OCI-LY7 (cell line): ENCODE results near the gene DFFB. TPM values are rescaled to one million over a fixed set of nuclear protein-coding genes. Genes with fewer than 3 reads are reported as not detected.

Source experiments
- BruUV-seq: library from RNA; stranded (reverse); fragments of 400-500 nt; replicated peaks from 2 replicates; lab custom pipeline; 2021; lab: Mats Ljungman, UMichigan
- CTCF ChIA-PET: fragments of 300-600 bp; sonication (Branson Sonifier 250); formaldehyde crosslinking; loops from one replicate; lab custom pipeline; 2022; ENCODE audit warnings: antibody characterized with exemption; ENCODE audit not compliant: unreplicated experiment; lab: Charles Lee
- POLR2A ChIA-PET: fragments of 300-600 bp; sonication (Branson Sonifier 250); formaldehyde crosslinking; loops from one replicate; lab custom pipeline; 2022; ENCODE audit warnings: antibody characterized with exemption; lab: Charles Lee
- DNase-seq: peaks from one replicate; pipeline ENCODE4 v3.0.0-alpha.2; 2015; ENCODE audit warnings: low spot score
- H2AFZ ChIP-seq: fragments of 200-600 bp; sonication (generic), shearing (Covaris generic); 2 replicates; pipeline ENCODE4 v1.6.1; 2014; ENCODE audit warnings: mild to moderate bottlenecking, antibody characterized with exemption, low read length, moderate library complexity
- H3K27ac ChIP-seq: fragments of 200-600 bp; sonication (generic); 2 replicates; pipeline ENCODE4 v1.5.1; 2014; ENCODE audit warnings: mixed run types, low read depth, mild to moderate bottlenecking, moderate library complexity, low read length, inconsistent platforms; ENCODE audit not compliant: poor library complexity, severe bottlenecking
- H3K36me3 ChIP-seq: fragments of 200-600 bp; sonication (generic); 2 replicates; pipeline ENCODE4 v1.6.1; 2014; ENCODE audit warnings: mild to moderate bottlenecking, antibody characterized with exemption, low read length, moderate library complexity, mixed read lengths; ENCODE audit not compliant: insufficient read depth
- H3K4me1 ChIP-seq: fragments of 200-600 bp; sonication (generic); 2 replicates; pipeline ENCODE4 v1.5.1; 2014; ENCODE audit warnings: mild to moderate bottlenecking, low read length; ENCODE audit not compliant: insufficient read depth, poor library complexity, severe bottlenecking
- H3K4me2 ChIP-seq: fragments of 200-600 bp; sonication (generic); 2 replicates; pipeline ENCODE4 v1.6.1; 2014; ENCODE audit warnings: mild to moderate bottlenecking, low read length
- H3K4me3 ChIP-seq: fragments of 200-600 bp; sonication (generic); 2 replicates; pipeline ENCODE4 v1.5.1; 2014; ENCODE audit warnings: mild to moderate bottlenecking, low read depth, low read length; ENCODE audit not compliant: poor library complexity, severe bottlenecking
- H3K79me2 ChIP-seq: fragments of 200-600 bp; sonication (generic); 2 replicates; pipeline ENCODE4 v1.6.1; 2016; ENCODE audit warnings: low read depth, mild to moderate bottlenecking, low read length, moderate library complexity, mixed read lengths; ENCODE audit not compliant: insufficient read depth
- H3K9me2 ChIP-seq: fragments of 200-600 bp; sonication (generic); 2 replicates; pipeline ENCODE4 v1.6.1; 2016; ENCODE audit warnings: mild to moderate bottlenecking, low read length, mixed read lengths; ENCODE audit not compliant: insufficient read depth
- H3K9me3 ChIP-seq: fragments of 200-600 bp; sonication (generic); 2 replicates; pipeline ENCODE4 v1.6.1; 2014; ENCODE audit warnings: mild to moderate bottlenecking, mixed run types, low read length, mixed read lengths
- H4K20me1 ChIP-seq: fragments of 200-600 bp; sonication (generic); 2 replicates; pipeline ENCODE4 v1.6.1; 2014; ENCODE audit warnings: mild to moderate bottlenecking, antibody characterized with exemption, low read length, moderate library complexity, mixed read lengths; ENCODE audit not compliant: insufficient read depth
- EZH2phosphoT487 ChIP-seq: fragments of 200-600 bp; sonication (generic); IDR thresholded peaks from 2 replicates; pipeline ENCODE4 v1.6.1; 2018; ENCODE audit warnings: low read depth, borderline replicate concordance, mild to moderate bottlenecking, mixed run types, antibody characterized with exemption, low read length, moderate library complexity, mixed read lengths
- intact Hi-C: fragments of 100-400 bp; cut with micrococcal nuclease; formaldehyde crosslinking; loops from one replicate; pipeline ENCODE4 v1.10.0; 2022; ENCODE audit not compliant: unreplicated experiment
- total RNA-seq, 2 experiments: library from RNA; depleted of rRNA in 1 of 2; stranded (reverse); fragments of >200 nt in 1 of 2; shearing (Covaris generic) in 1 of 2; gene quantifications; 2 replicates each; pipeline ENCODE4 v1.2.3, GENCODE V29; 2014 to 2022
- TF ChIP-seq, protein P1 (sequence below): fragments of 200-600 bp; sonication (generic); conservative IDR thresholded peaks from 2 replicates; pipeline ENCODE4 v1.5.1; 2014; ENCODE audit warnings: mild to moderate bottlenecking, antibody characterized with exemption, low read length, moderate library complexity, mixed read lengths

DFFB gene
- total RNA-seq, 2 experiments from 2014 or later = 15.2 to 17.9 TPM

DNA sequence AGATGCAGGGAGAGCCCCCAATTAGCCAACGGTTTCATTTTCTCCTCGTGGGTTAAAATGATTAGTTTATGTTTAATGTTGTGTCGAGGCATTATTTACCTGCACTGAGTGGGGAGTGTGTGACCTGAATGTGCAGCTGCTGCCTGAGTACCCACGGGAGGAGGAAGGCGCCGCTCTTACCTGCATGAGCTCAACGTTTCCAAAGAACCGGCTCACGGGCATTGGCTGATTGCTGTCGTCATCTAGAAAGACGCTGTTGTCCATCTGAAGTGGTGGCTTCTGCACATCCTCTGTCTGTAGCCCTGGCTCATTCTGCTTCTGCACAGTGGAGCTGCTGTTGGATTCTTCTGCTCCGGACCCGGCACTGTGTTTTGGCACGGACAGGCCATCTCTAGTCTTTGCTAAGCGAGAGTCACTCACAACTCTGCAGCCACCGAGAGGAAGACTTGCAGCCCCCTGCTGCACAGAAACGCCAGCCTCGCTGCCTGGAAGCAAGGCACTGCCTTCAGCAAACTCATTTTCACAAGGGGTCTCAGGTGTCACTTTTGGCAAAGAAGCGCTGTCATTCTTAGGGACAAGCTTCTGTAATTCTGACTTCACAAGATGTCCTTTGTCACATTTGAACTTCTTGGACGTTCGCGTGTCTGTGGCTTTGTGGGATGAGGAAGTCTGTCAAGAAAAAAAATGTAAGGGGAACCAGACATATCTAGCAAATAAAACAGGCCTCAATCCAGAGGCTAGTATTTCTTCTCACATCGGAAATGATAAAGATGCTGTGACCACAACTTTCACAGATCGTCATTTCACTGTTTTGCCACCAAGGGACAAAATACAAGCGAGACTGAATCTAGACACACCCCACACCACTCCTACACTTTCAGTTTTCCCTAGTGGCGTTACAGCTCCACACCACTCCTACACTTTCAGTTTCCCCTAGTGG, 33.4 kb downstream of the DFFB start:
- H3K4me2 ChIP-seq = no peak overlapping the region
- no peak overlapping the region for H2AFZ ChIP-seq
- peaks cover 86% of the 10 kb centered on the region for H3K36me3 ChIP-seq
- H3K9me3 ChIP-seq = no peaks in the 10 kb centered on the region
- H3K27ac ChIP-seq = no peak overlapping the region
- POLR2A ChIA-PET = no interaction called here
- CTCF ChIA-PET = no interaction called here
- no TSS peak for BruUV-seq
- no peak for TF ChIP-seq EZH2phosphoT487
- TF ChIP-seq, protein P1, sequence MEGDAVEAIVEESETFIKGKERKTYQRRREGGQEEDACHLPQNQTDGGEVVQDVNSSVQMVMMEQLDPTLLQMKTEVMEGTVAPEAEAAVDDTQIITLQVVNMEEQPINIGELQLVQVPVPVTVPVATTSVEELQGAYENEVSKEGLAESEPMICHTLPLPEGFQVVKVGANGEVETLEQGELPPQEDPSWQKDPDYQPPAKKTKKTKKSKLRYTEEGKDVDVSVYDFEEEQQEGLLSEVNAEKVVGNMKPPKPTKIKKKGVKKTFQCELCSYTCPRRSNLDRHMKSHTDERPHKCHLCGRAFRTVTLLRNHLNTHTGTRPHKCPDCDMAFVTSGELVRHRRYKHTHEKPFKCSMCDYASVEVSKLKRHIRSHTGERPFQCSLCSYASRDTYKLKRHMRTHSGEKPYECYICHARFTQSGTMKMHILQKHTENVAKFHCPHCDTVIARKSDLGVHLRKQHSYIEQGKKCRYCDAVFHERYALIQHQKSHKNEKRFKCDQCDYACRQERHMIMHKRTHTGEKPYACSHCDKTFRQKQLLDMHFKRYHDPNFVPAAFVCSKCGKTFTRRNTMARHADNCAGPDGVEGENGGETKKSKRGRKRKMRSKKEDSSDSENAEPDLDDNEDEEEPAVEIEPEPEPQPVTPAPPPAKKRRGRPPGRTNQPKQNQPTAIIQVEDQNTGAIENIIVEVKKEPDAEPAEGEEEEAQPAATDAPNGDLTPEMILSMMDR = no peak
- intact Hi-C loops = no loop called here
- no peaks in the 10 kb centered on the region for H4K20me1 ChIP-seq
- H3K9me2 ChIP-seq = no peaks in the 10 kb centered on the region
- DNase-seq = no peak
- peaks cover 11% of the 10 kb centered on the region for H3K4me1 ChIP-seq
- H3K79me2 ChIP-seq = peaks cover 31% of the 10 kb centered on the region
- H3K4me3 ChIP-seq = no peak overlapping the region

DNA sequence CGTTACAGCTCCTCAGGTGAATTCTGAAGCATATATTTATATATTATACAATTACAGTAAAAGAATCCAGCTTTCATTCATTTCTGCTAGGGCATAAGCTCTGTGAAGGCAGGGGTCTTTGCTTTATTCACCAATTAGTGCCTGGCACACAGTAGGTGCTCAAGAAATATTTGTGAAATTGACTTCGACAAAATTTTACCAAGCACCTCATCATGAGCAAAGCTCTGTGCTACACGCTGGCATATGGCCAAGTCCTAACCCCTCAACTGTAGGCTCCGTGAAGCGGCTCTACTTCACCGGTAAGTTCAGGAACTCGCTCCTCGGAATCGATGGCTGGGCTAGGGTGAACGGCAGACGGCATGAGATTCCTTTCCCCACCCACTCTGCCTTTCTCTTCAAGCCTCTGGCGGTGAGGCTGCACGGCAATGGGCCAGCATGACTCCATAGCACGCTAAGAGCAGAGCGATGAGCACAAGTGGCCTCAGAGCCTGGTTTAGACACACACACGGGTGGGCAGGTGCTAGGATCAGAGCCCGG, 34.1 kb downstream of the DFFB start:
- Histone ChIP-seq H3K27ac (no peak overlapping the region), H4K20me1 (no peaks in the 10 kb centered on the region), H3K79me2 (peaks cover 39% of the 10 kb centered on the region), H3K9me3 (0 out of 2 replicates have a peak, but pooled peaks cover under 1% of the 10 kb centered on the region), H3K36me3 (peaks cover 86% of the 10 kb centered on the region), H2AFZ (no peak overlapping the region), H3K4me2 (no peak overlapping the region), H3K4me3 (no peak overlapping the region), H3K4me1 (peaks cover 11% of the 10 kb centered on the region), H3K9me2 (no peaks in the 10 kb centered on the region)
- no TSS peak for BruUV-seq
- TF ChIP-seq, protein P1 = no peak
- TF ChIP-seq EZH2phosphoT487 = no peak
- intact Hi-C loops = no loop called here
- DNase-seq = no peak
- ChIA-PET CTCF (no interaction called here), POLR2A (no interaction called here)
